GM12878 (cell line): ENCODE measurements around the gene VAV2. TPM values are rescaled to one million over a fixed set of nuclear protein-coding genes. Genes with fewer than 3 reads are reported as not detected.
A peak's percentile ranks its signal among the peaks of the same experiment; 100 is the strongest.

ENCODE experiments used
- ATAC-seq: fragments of 200-7000 bp; cut with Tn5 transposase; 3 replicates; pipeline ENCODE4 v1.9.1; 2020; ENCODE audit warnings: mild to moderate bottlenecking, moderate library complexity
- BruUV-seq: library from RNA; stranded (reverse); fragments of 400-500 nt; replicated peaks from 2 replicates; lab custom pipeline; 2021; lab: Mats Ljungman, UMichigan
- CTCF ChIA-PET: fragments of 300-600 bp; sonication (Branson Sonifier 250); formaldehyde crosslinking; extraction: SDS; loops from one replicate; lab custom pipeline; 2021; ENCODE audit warnings: inconsistent platforms; lab: Yijun Ruan, JAX
- POLR2A ChIA-PET: fragments of 350-600 bp; formaldehyde crosslinking; extraction: SDS; loops from one replicate; lab custom pipeline; 2021; ENCODE audit warnings: inconsistent platforms; lab: Charles Lee
- RAD21 ChIA-PET: fragments of 300-600 bp; sonication (Branson Sonifier 250); formaldehyde crosslinking; loops from one replicate; lab custom pipeline; 2023; ENCODE audit warnings: antibody characterized with exemption; ENCODE audit not compliant: unreplicated experiment; lab: Charles Lee
- SMC1A ChIA-PET: fragments of 300-600 bp; sonication (Branson Sonifier 250); formaldehyde crosslinking; loops from one replicate; lab custom pipeline; 2023; ENCODE audit not compliant: unreplicated experiment, uncharacterized antibody; lab: Charles Lee
- DNase-seq: peaks from one replicate; pipeline ENCODE4 v3.0.0-alpha.2; 2011; ENCODE audit warnings: low read depth, low spot score
- FAIRE-seq: peaks from 3 replicates; lab custom pipeline; 2011; peaks lifted over from hg19 to GRCh38; lab: Jason Lieb, UNC
- H2AFZ ChIP-seq: 2 replicates; pipeline ENCODE4 v1.6.0; 2011; ENCODE audit warnings: low read depth, low read length, control low read depth; ENCODE audit not compliant: control insufficient read depth
- H3K27ac ChIP-seq: 2 replicates; pipeline ENCODE4 v1.5.1; 2011; ENCODE audit warnings: control low read depth; ENCODE audit not compliant: control insufficient read depth, insufficient read depth
- H3K27me3 ChIP-seq, 2 experiments: replicated peaks in 1 of 2; 2 replicates each; pipeline versions ENCODE4 v1.6.0 to v1.6.1; 2011; ENCODE audit warnings: low read length in 1 of 2; ENCODE audit not compliant: control insufficient read depth in 2 of 2, insufficient read depth in 2 of 2
- H3K36me3 ChIP-seq, 2 experiments: 2 replicates each; pipeline ENCODE4 v1.5.1; 2011; ENCODE audit warnings: low read length in 1 of 2; ENCODE audit not compliant: control insufficient read depth in 2 of 2, insufficient read depth in 2 of 2
- H3K4me1 ChIP-seq: 2 replicates; pipeline ENCODE4 v1.6.1; 2011; ENCODE audit warnings: mild to moderate bottlenecking, low read length, moderate library complexity, mixed read lengths; ENCODE audit not compliant: control insufficient read depth, insufficient read depth
- H3K4me2 ChIP-seq: 2 replicates; pipeline ENCODE4 v1.6.0; 2011; ENCODE audit warnings: control low read depth; ENCODE audit not compliant: control insufficient read depth, insufficient read depth
- H3K4me3 ChIP-seq: fragments of 200-600 bp; sonication (generic); 2 replicates; pipeline ENCODE4 v1.5.1; 2016
- H3K79me2 ChIP-seq: 2 replicates; pipeline ENCODE4 v1.6.0; 2011; ENCODE audit warnings: low read length; ENCODE audit not compliant: control insufficient read depth, insufficient read depth
- H3K9ac ChIP-seq: 2 replicates; pipeline ENCODE4 v1.8.0; 2011; ENCODE audit warnings: low read length, control low read depth, mixed read lengths; ENCODE audit not compliant: control insufficient read depth, insufficient read depth
- H3K9me3 ChIP-seq: replicated peaks from 3 replicates; pipeline ENCODE4 v1.5.1; 2011; ENCODE audit warnings: mild to moderate bottlenecking, low read length; ENCODE audit not compliant: control insufficient read depth, insufficient read depth
- H4K20me1 ChIP-seq: 2 replicates; pipeline ENCODE4 v1.6.0; 2011; ENCODE audit not compliant: control insufficient read depth, insufficient read depth
- GABPA ChIP-seq: IDR thresholded peaks from 2 replicates; pipeline ENCODE4 v1.6.1; 2014; ENCODE audit warnings: antibody characterized with exemption, low read depth, mild to moderate bottlenecking, inconsistent platforms
- IRF4 ChIP-seq: IDR thresholded peaks from 2 replicates; pipeline ENCODE4 v1.6.1; 2011; ENCODE audit warnings: low read depth, low read length
- PBX3 ChIP-seq: IDR thresholded peaks from 2 replicates; pipeline ENCODE4 v1.6.1; 2011; ENCODE audit warnings: mild to moderate bottlenecking, low read depth, low read length, moderate library complexity; ENCODE audit not compliant: insufficient replicate concordance
- RB1 ChIP-seq: fragments of 450-650 bp; formaldehyde crosslinking; IDR thresholded peaks from 2 replicates; pipeline ENCODE4 v1.6.1; 2017; ENCODE audit warnings: mild to moderate bottlenecking, borderline replicate concordance
- WGBS: methylation state at CpG from one replicate; pipeline ENCODE4 v1.1.6; 2016; ENCODE audit warnings: low lambda C conversion rate; ENCODE audit not compliant: insufficient replicate concordance, insufficient coverage; ENCODE audit errors: missing lambda C conversion rate; 5-methylcytosine and 5-hydroxymethylcytosine counted together
- in situ Hi-C: fragments of 300-500 bp; cut with MboI; formaldehyde crosslinking; loops from 9 replicates; pipeline ENCODE4 v1.14.3; 2018; ENCODE audit warnings: mixed read lengths
- intact Hi-C: fragments of 100-400 bp; cut with micrococcal nuclease; formaldehyde crosslinking; loops from one replicate; pipeline ENCODE4 v1.14.2; 2022; ENCODE audit not compliant: unreplicated experiment
- polyA plus RNA-seq, 11 experiments: library from polyadenylated mRNA; depleted of rRNA in 4 of 11; unstranded in 6 of 11; stranded (reverse) in 5 of 11; fragments of >200 nt; fragmentation: Nextera tagmentation in 4 of 11; fragmentation: Illumina TruSeq in 1 of 11; extraction: Ambion mirVana in 4 of 11; extraction: Trizol in 1 of 11; gene quantifications; 1 replicate in 1 of 11; 2 replicates in 10 of 11; pipeline versions ENCODE4 v1.2.1 to v1.2.3, GENCODE V29; 2011 to 2016; ENCODE audit warnings: inconsistent platforms in 2 of 11, missing spikeins in 2 of 11, low read depth in 1 of 11
- total RNA-seq, 4 experiments: library from RNA; depleted of rRNA in 3 of 4; stranded (reverse); fragments of >200 nt in 3 of 4; fragmentation: Illumina TruSeq in 1 of 4; extraction: Trizol in 1 of 4; gene quantifications; 2 replicates each; pipeline versions ENCODE4 v1.2.1 to v1.2.3, GENCODE V29; 2013 to 2021
- TF ChIP-seq, protein P1 (sequence below): fragments of 450-650 bp; conservative IDR thresholded peaks from 2 replicates; pipeline ENCODE4 v1.6.1; 2017; ENCODE audit warnings: mild to moderate bottlenecking, moderate library complexity
- TF ChIP-seq, protein P2 (sequence below): fragments of 450-650 bp; IDR thresholded peaks from 2 replicates; pipeline ENCODE4 v1.6.1; 2016; ENCODE audit warnings: mild to moderate bottlenecking

Gene VAV2
- total and polyA plus RNA-seq, 10 of the 15 experiments (the other 5 are each of a cell fraction or from before 2014, with no cell fraction given), result 0.13 to 43.9 (median 16.9) TPM

DNA sequence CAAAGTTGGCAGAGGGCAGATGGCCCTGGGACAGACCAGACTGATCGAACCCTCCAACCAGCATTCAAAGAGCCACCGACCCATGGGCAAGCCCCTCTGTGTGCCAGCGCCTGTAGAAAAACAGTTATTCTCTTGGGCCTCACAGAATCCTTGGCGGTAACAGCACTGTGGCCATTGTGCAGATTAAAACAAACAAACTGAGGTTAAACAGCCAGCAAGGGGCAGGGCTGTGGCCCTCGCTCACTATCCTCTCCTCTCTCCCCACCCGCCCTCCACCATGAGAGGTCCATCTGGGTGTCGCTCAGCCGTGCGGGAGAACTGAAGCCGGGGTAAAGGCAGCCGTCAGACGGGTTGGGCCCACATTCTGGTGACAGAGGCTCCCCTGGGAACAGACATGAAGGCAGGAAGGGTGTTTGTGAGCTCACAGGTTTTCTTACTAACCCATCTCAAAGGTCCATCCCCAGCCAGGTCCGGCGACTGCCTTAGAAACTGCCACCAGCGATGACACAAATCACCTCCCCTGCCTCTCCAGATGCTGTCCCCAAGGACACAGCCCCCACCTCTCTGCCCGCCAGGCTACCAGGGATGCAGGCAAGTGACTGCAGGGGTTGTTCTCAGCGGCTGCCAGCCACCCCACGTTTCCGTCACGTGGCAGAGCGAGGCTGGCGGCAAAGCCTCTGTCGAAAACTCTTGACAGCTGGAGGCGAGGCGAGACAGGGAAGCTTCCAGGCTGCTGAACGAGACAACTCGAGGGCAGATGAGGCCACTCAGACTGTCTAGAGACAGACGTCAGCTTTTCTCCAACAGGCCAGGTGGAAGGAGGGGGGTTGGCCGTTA, 178.2 kb downstream of the VAV2 start:
- no TSS peak for BruUV-seq
- H3K36me3 ChIP-seq, result peaks cover 2 to 15% of the 10 kb centered on the region in 2 experiments; a peak in 3 of 4 replicates
- in situ Hi-C loops (no loop called here), intact Hi-C loops (no loop called here)
- FAIRE-seq (no peak), ATAC-seq (no peak), DNase-seq (no peak)
- H2AFZ ChIP-seq, result no peak overlapping the region
- RAD21 ChIA-PET, result interaction anchor here (1.1 kb wide), 1 partner anchor 179 kb away, joined by 3 read pairs; no protein-coding TSS in a partner anchor
- H4K20me1 ChIP-seq, result no peaks in the 10 kb centered on the region
- 51% methylated on average over 29 of the region's 29 CpGs for WGBS
- peaks cover 4% of the 10 kb centered on the region; the same call in 1 of the 2 replicates for H3K4me1 ChIP-seq
- no peaks in the 10 kb centered on the region for H3K27me3 ChIP-seq
- no peak overlapping the region for H3K4me2 ChIP-seq
- no peak overlapping the region for H3K9ac ChIP-seq
- SMC1A ChIA-PET, result interaction anchor here (1.4 to 1.6 kb wide), 2 partner anchors 31 to 140 kb away, joined by 3 read pairs; no protein-coding TSS in a partner anchor
- no peak overlapping the region for H3K27ac ChIP-seq
- POLR2A ChIA-PET, result no interaction called here
- H3K79me2 ChIP-seq, result no peaks in the 10 kb centered on the region
- CTCF ChIA-PET, result interaction anchor here (1.4 kb wide), 1 partner anchor 21 kb away, joined by 3 read pairs; no protein-coding TSS in a partner anchor
- no peaks in the 10 kb centered on the region for H3K9me3 ChIP-seq
- H3K4me3 ChIP-seq, result no peak overlapping the region
- TF ChIP-seq PBX3, result peak; percentile 26
- no peak for TF ChIP-seq IRF4
- TF ChIP-seq, protein P1, sequence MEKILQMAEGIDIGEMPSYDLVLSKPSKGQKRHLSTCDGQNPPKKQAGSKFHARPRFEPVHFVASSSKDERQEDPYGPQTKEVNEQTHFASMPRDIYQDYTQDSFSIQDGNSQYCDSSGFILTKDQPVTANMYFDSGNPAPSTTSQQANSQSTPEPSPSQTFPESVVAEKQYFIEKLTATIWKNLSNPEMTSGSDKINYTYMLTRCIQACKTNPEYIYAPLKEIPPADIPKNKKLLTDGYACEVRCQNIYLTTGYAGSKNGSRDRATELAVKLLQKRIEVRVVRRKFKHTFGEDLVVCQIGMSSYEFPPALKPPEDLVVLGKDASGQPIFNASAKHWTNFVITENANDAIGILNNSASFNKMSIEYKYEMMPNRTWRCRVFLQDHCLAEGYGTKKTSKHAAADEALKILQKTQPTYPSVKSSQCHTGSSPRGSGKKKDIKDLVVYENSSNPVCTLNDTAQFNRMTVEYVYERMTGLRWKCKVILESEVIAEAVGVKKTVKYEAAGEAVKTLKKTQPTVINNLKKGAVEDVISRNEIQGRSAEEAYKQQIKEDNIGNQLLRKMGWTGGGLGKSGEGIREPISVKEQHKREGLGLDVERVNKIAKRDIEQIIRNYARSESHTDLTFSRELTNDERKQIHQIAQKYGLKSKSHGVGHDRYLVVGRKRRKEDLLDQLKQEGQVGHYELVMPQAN, result no peak
- TF ChIP-seq GABPA, result no peak
- TF ChIP-seq RB1, result no peak
- TF ChIP-seq, protein P2, sequence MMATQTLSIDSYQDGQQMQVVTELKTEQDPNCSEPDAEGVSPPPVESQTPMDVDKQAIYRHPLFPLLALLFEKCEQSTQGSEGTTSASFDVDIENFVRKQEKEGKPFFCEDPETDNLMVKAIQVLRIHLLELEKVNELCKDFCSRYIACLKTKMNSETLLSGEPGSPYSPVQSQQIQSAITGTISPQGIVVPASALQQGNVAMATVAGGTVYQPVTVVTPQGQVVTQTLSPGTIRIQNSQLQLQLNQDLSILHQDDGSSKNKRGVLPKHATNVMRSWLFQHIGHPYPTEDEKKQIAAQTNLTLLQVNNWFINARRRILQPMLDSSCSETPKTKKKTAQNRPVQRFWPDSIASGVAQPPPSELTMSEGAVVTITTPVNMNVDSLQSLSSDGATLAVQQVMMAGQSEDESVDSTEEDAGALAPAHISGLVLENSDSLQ, result 0 out of 2 replicates have a peak, but pooled peaks have one; percentile 12
